Measurements from ENCODE around the gene SPIRE2.
"Not testable (repeated sequence)": the region's sequence is repeated elsewhere in the genome, so short reads cannot be mapped to it uniquely, and the experiment has no call there.

SPIRE2 gene

GRCh38 chr16:89828199-89828869 is at the start of gene SPIRE2:
SPIRE2 (plus strand) TSS chr16:89828475; CDS start chr16:89828551, 76 bp downstream.
- peak; percentile 82 for ATAC-seq
- DNase-seq, result peak; percentile 75

GRCh38 chr16:89779231-89779908 is 48.9 kb upstream of the SPIRE2 start:
- DNase-seq (no peak), ATAC-seq (no peak)

GRCh38 chr16:89779909-89780305 is 48.4 kb upstream of the SPIRE2 start:
- ATAC-seq, result no peak
- no peak for DNase-seq

GRCh38 chr16:89782489-89782888 is 45.8 kb upstream of the SPIRE2 start:
- DNase-seq (no peak), ATAC-seq (no peak)

- not testable (repeated sequence) for ATAC-seq, DNase-seq
These were observed 44.3 kb upstream of the SPIRE2 start for GRCh38 chr16:89783952-89784351.

- ATAC-seq (no peak), DNase-seq (no peak)
These were observed 43.9 kb upstream of the SPIRE2 start for GRCh38 chr16:89784406-89784805.

- DNase-seq (no peak), ATAC-seq (no peak)
These were observed 42.6 kb upstream of the SPIRE2 start for GRCh38 chr16:89785523-89786155.

GRCh38 chr16:89786474-89787364 is 41.6 kb upstream of the SPIRE2 start:
- ATAC-seq (no peak), DNase-seq (no peak)

GRCh38 chr16:89787365-89787805 is 40.9 kb upstream of the SPIRE2 start:
- no peak for DNase-seq
- no peak for ATAC-seq

GRCh38 chr16:89791278-89791995 is 36.8 kb upstream of the SPIRE2 start:
- DNase-seq, result no peak
- ATAC-seq, result no peak

GRCh38 chr16:89793092-89793491 is 35.2 kb upstream of the SPIRE2 start:
- peak; percentile 51 for DNase-seq
- not testable (repeated sequence) for ATAC-seq

- no peak for ATAC-seq
- no peak for DNase-seq
These were observed 34.3 kb upstream of the SPIRE2 start for GRCh38 chr16:89793955-89794354.

GRCh38 chr16:89795676-89796075 is 32.6 kb upstream of the SPIRE2 start:
- no peak for ATAC-seq

GRCh38 chr16:89796104-89796503 is 32.2 kb upstream of the SPIRE2 start:
- ATAC-seq (no peak), DNase-seq (no peak)

More at GRCh38 chr16:89795676-89796075, 32.6 kb upstream of the SPIRE2 start:
- no peak for DNase-seq

- ATAC-seq, result no peak
- DNase-seq, result no peak
These were observed 30.1 kb upstream of the SPIRE2 start for GRCh38 chr16:89798126-89798525.

GRCh38 chr16:89798832-89799370 is 29.4 kb upstream of the SPIRE2 start:
- no peak for ATAC-seq
- no peak for DNase-seq

GRCh38 chr16:89801800-89802199 is 26.5 kb upstream of the SPIRE2 start:
- DNase-seq, result no peak
- ATAC-seq, result no peak

- no peak for DNase-seq
- ATAC-seq, result no peak
These were observed 23.0 kb upstream of the SPIRE2 start for GRCh38 chr16:89805136-89805905.

GRCh38 chr16:89806589-89807193 is 21.6 kb upstream of the SPIRE2 start:
- not testable (repeated sequence) for ATAC-seq

GRCh38 chr16:89808475-89808874 is 19.8 kb upstream of the SPIRE2 start:
- DNase-seq (no peak), ATAC-seq (no peak)

More at GRCh38 chr16:89806589-89807193, 21.6 kb upstream of the SPIRE2 start:
- DNase-seq, result not testable (repeated sequence)

Data from stimulated activated naive CD8-positive, alpha-beta T cell treated with anti-CD3 and anti-CD28 coated beads, Interleukin-15, Interleukin-2, amounts not matched to agents 100 U/mL and 50 U/mL, for 24 hours (primary cell).